NCI-H2227 treated with DMSO at 0.1 percent for 48 hours (cell line): ENCODE measurements around the gene RPP21.

Experiments used
- DNase-seq: peaks from one replicate; lab custom pipeline; 2025; lab: John Stamatoyannopoulos, UW

RPP21 gene

GRCh38 chr6:30344868-30345671 is at the start of gene RPP21:
Gene RPP21 (plus strand): TSS chr6:30345156. CDS start chr6:30345172, 16 bp downstream.
- DNase-seq = peak; percentile 90

GRCh38 chr6:30295837-30296236 is 49.1 kb upstream of the RPP21 start:
- DNase-seq = no peak

DNA sequence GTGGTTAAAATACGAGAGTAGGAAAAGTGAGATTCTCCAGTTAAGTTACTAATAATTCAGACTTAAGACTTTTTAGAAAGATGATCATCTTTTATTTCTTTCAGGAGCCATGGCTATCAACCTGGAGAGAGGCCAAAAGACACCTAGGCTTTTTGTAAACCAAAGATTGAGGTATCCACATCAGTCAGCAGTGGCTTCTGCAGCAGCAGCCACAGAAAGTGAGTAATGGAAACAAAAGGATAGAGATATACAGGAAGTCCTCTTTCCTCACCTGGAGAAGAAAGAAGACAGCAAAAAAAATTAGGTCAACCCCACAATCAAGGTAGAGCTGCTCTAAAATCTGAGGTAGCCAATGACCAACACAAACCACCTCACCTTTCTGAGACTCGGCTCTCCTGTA is 41.0 kb upstream of the RPP21 start:
- no peak for DNase-seq

GRCh38 chr6:30311101-30311500 is 33.9 kb upstream of the RPP21 start:
- DNase-seq = no peak

DNA sequence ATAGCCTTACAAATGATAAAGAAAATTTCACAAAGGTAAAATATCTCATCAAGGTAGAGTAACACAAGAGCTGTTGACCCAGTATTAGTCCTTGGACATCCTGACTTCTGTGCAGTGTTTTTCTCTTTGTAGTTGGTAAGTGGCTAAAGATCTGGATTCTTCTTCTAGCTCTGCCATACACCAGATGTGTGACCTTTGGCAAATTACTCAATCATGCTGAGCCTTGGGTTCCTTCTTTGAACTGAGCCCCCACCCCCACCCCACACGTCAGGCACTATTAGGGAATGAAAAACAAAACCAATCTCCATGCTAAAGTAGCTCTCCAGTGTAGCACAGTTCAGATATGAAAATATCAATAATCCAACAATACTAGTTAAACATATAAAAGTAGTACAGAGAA is 33.3 kb upstream of the RPP21 start:
- DNase-seq = no peak

DNA sequence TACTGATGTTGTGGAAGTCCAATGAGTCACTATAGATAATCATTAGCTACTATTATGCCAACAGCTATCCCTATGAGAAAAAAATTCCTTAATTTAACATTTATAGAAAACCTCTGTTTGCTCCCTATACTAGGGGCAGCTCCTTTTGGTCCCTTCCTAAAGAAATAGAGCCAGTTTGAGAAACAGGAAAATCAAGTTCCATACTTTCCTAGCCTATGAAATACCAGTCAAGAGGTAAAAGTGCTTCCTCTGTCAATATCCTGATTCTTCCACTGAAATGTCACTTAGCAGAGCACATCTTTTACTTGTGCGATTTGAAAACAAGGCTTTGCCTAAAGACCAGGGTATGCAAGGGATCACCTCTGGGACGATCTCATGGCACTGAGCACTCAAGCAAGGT is 32.7 kb upstream of the RPP21 start:
- DNase-seq = no peak

DNA sequence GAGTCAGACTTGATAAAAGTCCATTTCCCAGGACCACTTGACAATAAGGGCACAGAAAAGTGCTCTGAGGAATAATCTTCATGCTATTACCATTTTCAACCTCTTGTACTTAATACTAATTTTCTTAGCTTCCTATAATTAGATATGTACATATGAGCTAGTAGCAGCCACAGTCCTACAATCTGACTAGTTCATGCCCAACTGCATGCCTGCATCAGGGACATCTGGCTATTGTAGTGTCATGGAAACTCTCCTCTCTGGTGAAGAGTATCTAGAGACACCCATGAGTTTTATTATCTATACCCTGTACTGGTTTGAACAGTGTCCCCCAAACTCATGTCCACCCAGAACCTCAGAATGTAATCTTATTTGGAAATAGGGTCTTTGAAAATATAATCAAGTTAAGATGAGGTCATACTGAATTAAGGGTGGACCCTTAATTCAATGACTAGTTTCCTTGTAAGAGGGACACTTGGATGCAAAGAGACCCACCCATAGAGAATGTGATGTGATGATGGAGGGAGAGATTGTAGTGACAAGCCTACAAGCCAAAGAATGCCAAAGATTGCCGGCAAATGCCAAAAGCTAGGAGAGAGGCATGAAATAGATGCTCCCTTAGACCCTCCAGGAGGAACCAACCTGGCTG is 32.2 kb upstream of the RPP21 start:
- DNase-seq = no peak

- no peak for DNase-seq
Observed at GRCh38 chr6:30315156-30315555, 29.8 kb upstream of the RPP21 start.

DNA sequence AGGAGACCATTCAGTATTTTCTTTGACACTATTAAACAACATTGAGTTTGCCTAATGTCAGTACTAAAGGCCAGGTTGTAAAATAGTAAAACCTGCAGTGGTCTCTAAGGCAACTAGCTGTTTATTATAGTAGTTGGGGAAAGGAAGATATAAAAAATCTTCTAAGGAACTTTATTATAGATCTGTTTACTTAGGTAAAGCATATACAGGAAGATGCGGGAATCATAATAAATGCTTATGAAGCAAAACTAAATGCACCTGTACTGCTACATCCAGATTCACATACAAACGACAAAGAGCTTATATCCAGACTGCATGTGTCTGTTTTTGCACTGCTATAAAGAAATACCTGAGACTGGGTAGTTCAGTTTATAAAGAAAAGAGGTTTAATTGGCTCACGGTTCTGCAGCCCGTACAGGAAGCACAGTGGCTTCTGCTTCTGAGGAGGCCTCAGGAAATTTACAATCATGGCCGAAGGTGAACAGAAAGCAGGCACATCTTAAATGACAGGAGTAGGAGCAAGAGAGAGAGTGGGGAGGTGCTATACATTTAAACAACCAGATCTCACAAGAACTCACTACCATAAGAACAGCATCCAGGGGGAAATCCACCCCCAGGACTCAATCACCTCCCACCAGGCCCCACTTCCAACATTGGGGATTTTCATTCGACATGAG is 26.9 kb upstream of the RPP21 start:
- DNase-seq = no peak

- DNase-seq = no peak
Observed at GRCh38 chr6:30319146-30319835, 25.7 kb upstream of the RPP21 start.

GRCh38 chr6:30321692-30322388 is 23.1 kb upstream of the RPP21 start:
- DNase-seq = no peak

DNA sequence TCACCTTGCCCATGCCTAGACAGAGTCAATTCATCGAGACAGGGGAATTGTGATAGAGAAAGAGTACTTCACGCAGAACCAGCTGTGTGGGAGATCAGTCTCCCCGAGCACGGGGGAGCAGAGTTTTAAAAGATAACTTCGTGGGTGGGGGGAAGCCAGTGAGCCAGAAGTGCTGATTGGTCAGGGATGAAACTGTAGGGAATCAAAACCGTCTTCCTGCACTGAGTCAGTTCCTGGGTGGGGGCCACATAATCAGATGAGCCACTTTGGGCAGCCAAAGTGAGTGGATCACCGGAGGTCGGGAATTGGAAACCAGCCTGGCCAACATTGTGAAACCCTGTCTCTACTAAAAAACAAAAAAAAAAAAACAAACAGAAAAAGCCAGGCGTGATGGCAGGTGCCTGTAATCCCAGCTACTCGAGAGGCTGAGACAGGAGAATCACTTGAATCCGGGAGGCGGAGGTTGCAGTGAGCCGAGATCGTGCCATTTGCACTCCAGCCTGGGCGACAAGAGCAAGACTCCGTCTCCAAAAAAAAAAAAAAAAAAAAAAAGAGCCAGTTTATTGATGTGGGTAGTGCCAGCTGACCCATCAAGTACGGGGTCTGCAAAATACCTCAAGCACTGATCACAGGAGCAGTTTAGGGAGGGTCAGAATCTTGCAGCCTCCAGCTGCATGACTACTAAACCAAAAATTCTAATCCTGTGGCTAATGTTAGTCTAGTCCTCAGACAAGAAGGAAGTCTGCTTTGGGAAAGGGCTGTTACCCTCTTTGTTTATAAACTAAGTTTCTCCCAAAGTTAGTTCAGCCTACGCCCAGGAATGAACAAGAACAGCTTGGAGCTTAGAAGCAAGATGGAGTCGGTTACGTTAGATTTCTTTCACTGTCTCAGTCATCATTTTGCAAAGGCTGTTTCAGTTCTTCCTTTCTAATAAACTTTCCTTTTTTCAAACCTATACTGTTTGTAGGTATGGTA is 22.1 kb upstream of the RPP21 start:
- no peak for DNase-seq

- DNase-seq = no peak
Observed at GRCh38 chr6:30323806-30324205, 21.1 kb upstream of the RPP21 start.

- no peak for DNase-seq
Observed at GRCh38 chr6:30325150-30325872, 19.6 kb upstream of the RPP21 start.

DNA sequence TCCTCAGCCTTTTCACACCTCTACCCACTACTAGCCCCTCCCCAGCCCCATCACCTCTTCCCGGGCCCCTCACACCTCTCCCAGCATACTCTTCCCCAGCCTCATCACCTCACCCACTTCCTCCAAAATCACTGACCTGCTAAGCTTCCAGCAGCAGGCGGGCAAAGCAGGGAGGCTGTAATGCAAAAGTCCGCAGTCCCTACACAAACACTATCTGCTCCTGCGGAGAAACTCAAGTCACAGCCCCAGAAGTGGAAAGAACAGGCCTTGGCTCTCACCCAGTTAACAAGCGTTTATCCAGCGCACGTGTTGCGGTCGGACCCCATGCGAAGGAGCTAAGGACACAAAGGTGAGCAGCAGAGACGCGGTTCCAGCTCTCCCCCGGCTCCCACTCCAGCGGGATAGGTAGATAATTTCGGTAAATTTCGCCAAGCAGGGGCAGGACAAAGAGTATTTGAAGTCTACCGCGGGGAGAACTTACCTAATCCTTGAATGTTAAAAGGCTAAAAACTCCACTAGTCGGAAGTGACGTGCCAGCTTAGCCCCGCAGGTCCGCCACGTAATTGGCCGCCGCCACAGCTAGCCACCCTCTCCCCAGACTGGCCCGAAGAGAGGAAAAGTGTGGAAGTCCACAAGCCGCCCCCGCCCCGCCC is 19.0 kb upstream of the RPP21 start:
- DNase-seq = peak; percentile 87

- peak; percentile 87 for DNase-seq
Observed at GRCh38 chr6:30326526-30327231, 18.3 kb upstream of the RPP21 start, which contains the start of gene TRIM39. Gene TRIM39 (plus strand): TSS chr6:30326927. CDS start chr6:30329318, 2,391 bp downstream.

DNA sequence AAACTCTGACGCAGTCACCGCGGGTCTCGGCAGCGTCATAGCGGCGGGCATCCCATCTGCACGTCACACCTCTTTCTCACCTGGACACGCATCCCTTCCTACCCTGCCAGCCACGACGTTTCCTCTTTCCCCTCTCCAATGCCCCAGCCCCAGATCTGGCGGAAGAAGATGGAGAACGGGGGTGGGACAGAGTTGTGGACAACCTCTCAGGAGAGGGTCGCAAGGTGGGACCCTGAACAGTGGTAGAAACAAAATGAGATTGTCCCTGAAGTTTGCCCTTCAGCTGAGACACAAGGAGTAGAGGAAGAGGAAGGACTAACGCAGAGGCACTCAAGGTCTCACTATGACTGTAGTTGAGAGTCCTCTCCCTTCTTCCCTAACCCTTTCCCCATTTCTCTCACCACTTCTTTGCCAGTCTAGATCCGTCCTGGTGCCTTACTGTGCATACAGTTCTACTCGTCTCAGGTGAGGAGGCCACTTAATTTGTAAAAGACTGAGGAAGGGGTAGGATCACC is 17.7 kb upstream of the RPP21 start:
- peak; percentile 62 for DNase-seq

DNA sequence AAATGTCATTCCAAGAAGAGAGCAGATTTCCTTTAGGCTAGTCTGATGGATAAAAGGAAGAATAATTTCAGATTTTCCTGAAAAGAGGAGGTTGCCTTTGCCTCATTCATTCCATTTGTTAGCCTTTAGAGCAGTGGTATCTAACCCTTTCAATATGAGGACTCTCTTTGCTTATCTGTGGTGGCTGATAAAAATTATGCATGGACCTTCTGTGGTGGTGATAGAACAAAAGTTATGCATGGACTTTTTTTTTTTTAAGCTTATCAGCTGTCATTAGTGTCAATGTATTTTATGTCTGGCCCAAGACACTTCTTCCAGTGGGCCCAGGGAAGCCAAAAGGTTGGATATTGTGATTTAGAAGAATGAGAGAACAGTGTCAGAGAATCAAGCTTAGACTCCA is 16.6 kb upstream of the RPP21 start:
- no peak for DNase-seq
